HG02885 (cell line): Measurements from ENCODE around the gene TPX2.
"Not testable (repeated sequence)": the region's sequence is repeated elsewhere in the genome, so short reads cannot be mapped to it uniquely, and the experiment has no call there.

Experiments
- ATAC-seq: cut with Tn5 transposase; IDR thresholded peaks from one replicate; pipeline ENCODE4 v1.9.1; 2021; ENCODE audit warnings: mild to moderate bottlenecking; ENCODE audit not compliant: unreplicated experiment, poor library complexity

Gene TPX2

DNA sequence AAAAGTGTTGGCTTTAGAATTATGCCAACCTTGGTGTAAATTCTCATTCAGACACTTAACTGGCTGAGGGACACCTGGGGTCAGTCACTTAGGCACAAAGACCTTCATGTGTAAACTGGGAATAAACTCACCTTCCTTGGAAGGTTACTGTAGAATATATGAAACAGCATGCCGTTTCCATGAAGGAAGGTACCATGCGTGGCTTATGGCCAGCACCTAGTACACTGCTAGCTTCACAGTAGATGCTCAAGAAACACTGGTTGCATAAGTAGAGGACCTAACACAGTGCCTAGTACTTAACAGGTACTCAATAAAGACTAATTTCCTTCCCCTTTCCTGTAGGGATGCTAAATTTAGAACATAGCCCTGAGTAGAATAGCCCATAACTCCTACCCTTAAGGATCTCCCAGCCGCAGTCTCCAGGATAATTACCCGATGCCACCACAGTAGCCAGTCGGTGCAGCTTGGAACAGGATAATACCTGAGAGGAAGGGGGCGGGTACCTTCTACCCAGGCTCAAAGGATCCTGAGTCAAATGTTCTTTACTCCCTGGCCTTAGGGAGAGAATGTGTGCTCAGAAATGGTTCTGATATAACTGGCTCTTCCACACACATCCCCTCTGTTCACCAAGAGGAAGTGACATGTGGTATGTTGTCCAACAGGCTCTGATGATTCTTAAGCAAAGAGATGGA is 20.0 kb upstream of the TPX2 start:
- ATAC-seq = no peak

DNA sequence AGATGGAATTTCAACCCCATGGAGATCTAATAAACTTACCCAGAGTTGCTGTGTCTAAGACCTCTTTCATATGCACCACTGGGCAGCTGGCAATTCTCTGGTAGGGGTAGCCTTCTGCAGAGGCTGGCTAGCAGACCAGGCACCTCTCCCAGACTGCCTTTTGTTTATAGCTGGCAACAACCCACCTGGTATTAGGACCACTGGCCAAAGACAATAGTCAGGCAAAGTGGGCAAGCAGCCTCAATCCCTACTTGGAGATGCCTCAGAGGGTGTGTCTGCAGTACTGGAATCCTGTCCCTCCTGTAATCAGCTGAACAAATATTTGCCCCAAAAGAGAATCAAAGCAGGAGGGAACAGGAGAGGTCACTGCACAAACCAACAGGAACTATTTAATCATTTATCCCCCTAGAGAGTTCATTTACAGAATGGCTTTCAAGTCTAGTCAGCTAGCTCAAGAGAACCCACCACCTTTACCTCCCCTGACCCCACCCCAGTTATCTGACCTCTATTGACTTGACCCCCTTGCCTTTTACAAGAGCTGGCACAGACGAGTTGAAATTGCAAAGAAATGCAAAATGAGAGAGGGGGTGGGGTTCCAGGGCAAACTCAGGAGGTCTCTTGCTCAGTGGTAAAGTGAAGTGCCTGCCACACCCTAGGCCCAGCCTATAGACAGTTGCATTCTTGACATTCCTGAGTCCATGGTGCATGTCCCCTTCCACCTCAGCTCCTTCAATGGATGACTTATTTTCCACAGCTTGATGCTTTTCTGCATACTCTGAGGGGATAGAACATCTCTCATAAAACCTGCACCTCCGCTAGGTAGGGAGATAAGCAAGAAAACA is 19.2 kb upstream of the TPX2 start:
- no peak for ATAC-seq

DNA sequence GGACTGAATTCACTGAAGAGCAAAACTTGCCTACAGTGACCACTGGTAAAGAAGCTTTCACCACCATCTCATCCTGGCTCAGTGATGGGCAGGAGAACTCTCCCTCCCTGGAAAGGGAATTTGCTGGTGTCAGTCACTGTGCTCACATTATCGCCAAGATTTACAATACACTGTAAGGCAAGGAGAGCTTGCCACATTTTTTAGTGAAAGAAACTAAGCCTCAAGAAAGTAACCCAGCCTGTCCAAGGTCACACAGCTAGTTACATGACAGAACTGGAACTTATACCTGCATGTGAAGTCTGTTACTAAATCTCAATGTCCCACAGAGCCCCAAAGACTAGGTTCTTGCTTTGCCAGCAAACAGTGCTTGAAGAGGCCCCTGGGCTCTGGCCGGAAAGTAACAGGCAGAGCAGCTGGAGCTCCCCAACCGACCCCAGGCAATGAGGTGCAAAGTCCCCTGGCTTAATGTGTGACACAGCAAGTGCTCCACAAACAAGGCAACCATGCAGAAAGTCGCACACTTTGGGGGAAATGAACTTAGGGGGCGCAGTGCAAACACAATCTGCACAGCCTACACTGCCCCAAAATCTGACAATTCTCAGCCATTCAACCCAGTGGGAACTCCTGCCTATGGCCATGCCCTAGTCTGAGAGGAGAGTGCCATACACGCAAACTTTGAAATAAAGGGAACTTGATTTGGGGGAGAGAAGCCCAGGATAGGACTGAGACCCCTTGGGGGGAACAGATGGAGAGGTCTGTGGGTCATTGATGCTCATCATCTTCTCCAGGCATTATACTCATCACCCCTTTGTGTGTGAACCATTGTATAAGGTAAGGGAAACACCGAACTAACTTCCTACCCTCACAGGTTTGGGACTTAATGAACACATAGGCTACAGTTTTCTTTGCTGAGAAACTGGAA is 18.3 kb upstream of the TPX2 start:
- no peak for ATAC-seq

DNA sequence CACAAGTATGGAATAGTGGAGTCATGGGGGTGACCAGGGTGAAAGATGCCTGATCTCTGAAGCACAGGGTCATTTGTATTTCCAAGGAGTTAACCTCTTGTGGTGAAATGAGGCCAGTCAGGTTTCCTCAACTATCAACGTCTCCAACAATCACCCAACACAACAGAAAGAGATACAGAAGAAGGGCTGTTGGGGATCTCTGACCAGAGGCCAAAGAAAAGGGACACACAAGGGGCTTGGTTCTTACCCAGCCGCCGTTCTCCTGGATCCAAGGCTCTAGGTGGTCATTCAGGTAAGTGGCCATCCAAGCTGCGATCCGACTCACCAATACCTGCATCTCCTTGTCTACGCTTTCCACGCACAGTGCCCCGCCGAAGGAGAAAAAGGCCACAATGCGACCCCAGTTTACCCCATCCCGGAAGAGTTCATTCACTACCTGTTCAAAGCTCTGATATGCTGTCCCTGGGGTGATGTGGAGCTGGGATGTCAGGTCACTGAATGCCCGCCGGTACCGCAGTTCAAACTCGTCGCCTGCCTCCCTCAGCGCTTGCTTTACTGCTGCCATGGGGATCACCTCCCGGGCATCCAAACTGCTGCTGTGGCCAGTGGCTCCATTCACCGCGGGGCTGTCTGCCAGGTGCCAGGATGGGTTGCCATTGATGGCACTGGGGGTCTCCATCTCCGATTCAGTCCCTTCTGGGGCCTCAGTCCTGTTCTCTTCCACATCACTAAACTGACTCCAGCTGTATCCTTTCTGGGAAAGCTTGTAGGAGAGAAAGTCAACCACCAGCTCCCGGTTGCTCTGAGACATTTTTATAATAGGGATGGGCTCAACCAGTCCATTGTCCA is 17.5 kb upstream of the TPX2 start:
- ATAC-seq = no peak

DNA sequence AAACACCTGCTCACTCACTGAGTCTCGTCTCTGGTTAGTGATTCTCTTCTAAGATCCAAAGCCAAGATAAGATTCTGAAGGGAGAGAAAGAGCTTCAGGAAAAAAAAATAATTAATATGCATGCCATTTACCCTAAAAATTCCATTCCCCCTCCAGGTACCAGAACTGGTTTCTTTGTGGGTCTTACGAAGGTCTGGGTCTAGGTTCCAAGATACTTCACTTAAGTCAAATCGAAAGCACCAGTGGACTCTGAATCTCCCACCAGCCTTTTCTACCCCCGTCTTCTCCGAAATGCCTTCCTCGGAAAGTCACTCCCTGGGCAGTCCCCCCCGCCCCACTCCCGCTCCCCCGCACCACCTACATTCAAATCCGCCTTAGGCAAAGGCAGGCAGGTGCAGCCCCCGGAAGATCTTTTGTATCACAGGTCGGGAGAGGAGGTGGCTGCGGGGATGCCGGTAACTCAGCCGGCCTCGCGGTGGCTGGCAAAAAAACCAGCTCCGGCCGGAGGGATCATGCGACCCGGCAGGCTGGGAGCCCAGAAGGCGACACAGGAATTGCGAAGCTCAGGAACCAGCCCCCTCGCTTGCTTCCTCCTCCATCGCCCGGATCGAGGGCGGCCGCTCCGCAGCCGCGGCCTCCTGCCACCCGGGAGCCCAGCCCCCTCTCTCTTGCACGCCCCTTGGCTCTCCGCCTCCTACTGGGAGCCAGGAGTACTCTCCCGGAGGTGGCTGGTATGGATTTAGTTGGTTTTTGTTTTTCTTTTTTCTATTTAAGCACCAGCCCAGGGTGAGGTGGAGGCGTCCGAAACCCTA is 16.6 kb upstream of the TPX2 start, which contains the start of gene BCL2L1:
BCL2L1 (minus strand) TSS at position 612 of the 812 bp plus-strand sequence. CDS start 650 bp downstream, outside the sequence.
- peak; percentile 20 for ATAC-seq

DNA sequence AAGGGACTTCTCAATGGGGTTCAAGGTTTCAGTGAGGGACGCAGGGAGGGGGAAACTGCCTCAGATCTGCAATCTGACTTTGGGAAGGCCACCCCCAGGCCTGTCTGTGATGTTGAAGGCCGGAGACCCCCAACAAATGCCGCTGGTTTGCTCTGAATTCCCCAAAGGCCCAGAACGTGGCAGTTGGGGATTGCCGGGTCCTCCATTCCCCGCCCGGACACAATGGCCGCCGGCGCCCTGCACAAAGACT is 16.1 kb upstream of the TPX2 start:
- ATAC-seq = no peak

DNA sequence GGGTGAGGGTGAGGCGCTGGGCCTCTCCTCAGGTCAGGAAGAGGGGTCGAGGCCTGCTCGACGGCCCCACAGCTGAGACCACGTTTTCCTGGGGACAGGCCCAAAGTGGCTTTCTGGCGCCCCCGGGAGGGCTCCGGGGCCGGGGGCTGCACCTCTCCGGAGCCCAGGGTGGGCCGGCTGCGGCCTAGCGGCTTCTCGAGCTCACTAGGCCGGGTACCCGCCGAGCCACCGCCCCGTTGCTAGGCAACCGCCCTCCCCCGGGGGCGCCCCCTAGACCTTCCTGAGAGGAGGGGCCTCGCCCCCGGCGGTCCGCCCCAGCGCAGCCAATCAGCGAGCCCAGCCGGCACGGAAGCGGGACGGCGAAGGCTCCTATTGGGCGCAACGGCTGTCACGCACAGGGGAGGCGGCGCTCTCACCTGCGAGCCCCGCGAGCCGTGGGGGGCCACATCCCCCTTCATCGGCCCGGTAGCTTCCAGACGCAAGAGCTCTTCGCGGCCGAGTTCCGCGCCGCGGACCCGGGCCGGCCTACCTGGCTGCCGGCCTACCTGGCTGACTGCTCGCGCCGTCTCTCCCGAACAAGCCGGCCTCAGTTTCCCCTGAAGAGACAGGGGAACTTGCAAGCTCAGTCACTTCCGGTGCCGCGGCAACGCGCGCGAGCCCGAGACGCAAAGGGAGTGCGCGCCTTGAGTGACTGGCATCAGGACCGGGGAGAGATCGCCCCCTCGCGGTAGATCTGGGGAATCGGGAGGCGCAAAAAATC is 15.6 kb upstream of the TPX2 start:
- ATAC-seq = peak; percentile 89

DNA sequence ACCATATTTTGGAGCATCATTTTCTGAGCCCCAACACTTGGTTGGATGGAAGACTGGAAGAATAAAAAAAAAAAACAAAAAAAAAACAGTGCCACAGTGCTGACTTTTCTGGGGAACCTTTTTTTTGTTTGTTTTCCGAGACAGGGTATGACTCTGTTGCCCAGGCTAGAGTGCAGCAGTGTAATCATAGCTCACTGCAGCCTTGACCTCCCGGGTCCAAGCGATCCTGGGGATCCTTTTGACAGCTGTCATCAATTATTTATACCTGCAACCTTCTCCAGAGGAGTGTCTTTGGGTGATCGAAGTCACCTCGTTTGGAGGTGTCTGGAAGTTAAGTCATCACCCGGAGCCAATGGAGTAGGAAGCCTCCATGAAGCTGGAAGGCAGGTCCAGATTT is 7.8 kb upstream of the TPX2 start:
- no peak for ATAC-seq

DNA sequence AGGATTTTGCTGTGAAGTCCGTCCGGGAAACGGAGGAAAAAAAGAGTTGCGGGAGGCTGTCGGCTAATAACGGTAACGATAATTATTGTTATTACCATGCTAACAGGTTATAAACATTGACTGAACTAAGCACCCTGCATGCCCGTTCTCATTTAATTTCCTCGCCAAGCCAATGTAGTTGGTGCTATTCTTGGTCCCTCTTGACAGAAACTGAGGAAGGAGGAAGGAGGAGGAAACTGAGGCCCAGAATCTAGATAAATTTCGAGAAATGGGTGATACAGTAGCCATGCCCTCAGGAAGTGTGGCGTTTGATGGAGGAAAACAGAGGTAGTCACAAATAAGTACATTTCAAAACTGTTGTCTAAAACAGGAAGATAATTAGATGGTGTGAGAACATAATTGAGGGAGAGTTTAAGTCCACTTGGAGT is 474 bp downstream of the TPX2 start:
- ATAC-seq = no peak

DNA sequence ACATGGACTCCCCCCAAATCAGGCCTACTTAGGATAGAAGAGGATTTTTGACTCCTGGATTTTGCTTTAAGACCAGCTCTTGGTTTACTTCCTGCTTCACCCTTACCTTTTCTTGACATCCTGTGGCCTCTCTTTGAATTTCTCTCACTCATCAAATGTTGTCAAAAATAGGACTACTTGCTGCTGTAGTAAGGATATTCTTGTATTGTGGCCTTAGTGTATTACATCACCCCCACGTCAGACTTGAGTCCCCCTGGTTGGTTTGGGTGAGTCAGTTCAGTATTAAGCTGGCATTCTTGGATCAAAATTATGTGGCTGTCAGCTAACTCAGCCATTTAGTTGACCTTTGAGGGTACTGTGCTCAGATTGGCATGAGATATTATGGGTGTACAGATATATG is 1.1 kb downstream of the TPX2 start:
- ATAC-seq = no peak

DNA sequence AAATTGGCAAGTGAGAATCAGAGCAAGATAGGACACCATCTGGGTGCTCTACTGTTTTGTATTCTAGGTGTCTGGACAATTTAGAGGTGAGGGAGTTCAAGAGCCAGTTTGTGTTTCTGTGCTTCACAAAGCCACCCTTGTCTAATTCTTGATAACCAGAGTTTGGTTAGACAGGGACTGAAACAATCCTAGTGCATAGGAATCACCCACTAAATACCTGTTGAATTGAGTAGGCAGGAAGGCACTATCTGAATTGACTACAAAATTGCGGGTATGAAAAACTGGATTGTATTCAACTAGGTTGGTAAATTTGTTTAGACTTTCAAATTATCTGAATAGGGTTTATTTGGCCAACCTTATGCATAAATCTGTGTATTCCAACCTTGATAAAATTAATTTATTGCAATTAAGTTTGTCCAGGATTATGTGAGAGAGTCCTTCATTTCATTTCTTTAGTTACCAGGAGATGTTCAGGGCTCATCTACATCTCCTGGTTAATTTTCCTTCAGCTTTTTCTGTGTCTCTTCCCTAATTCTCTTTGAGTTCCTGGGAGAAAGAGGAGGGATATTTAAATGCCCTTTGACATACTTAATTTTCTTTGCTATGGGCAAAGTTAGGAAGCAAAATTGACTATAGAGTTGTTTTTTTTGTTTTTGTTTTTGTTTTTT is 1.7 kb downstream of the TPX2 start:
- no peak for ATAC-seq

DNA sequence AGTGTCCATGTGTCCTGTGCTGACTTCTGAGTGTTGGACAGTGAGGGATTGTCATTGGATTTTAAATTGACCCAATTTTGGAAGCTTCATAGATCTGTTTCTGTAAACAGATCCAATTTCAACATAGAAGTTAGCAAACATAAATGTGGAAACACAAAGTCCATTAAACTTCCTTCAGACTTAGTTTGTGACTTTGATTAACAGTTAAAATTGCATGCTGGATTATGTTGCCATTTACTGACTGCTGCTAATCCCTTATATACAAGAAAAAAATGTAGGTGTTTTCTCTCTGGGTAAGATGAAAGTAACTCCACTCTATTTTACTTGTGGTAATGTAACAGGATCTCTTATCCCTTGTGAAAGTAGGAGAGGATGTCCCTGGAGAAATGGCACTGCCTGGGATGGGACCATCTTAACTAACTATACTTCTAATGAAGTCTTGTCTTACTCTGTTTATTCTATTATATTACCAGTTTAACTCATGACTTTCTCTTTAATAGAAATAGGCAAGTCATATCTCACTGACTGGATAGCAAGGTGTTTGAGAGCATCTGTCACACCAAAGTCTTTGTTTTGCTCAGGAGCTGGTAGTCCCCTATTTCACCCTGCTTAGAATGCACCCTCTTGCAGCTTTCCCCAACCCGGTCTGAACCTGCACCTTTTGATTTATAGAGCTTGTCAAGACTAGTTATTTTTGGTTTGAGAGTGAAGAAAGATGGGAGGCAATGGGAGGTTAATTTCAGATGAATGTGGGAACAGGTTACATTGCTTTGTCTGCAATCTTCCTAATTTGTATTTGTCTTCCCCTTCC is 7.2 kb downstream of the TPX2 start:
- ATAC-seq = no peak

DNA sequence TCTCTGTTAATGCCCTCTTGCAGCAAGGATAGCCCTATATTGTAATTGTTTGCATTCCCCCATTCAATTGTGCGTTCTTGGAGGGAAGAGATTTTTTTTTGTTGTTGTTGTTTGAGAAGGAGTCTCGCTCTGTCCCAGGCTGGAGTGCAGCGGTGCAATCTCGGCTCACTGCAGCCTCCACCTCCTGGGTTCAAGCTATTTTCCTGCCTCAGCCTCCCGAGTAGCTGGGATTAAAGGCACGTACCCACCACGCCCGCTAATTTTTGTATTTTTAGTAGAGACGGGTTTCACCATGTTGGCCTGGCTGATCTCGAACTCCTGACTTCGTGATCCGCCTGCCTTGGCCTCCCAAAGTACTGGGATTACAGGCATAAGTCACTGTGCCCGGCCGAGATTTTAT is 7.9 kb downstream of the TPX2 start:
- ATAC-seq = not testable (repeated sequence)

DNA sequence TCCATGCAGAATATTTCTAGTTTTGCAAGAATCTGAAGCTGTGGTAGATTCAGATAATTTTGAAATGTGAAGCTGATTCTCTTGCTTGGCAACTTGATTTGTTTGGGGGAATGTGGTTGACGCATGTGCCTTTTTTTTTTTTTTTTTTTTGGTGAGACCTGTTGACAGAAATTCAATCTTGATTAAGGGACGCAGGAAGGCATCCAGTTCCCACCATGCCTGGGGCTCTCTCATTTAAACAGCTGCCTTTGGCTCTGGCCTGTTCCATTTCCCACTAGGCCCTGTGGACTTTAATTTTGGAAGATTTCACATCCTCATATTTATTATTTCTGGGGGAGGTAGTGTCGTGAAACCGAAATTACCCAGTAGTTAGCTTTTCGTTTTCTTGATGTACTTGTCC is 8.6 kb downstream of the TPX2 start:
- no peak for ATAC-seq

DNA sequence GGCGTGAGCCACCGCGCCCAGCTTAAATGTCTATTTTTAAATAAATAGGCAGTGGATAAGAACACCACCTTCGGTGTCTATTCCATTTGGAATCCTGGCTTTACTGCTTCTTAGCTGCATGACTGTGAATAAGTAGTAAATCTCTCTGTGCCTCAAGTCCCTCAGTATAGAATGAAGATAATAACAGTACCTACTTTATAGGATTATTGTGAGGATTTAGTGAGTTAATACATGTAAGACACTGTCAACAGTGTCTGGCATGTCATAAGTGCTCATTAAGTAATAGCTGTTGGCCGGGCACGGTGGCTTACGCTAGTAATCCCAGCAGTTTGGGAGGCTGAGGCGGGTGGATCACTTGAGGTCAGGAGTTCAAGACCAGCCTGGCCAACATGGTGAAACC is 10.1 kb downstream of the TPX2 start:
- no peak for ATAC-seq

DNA sequence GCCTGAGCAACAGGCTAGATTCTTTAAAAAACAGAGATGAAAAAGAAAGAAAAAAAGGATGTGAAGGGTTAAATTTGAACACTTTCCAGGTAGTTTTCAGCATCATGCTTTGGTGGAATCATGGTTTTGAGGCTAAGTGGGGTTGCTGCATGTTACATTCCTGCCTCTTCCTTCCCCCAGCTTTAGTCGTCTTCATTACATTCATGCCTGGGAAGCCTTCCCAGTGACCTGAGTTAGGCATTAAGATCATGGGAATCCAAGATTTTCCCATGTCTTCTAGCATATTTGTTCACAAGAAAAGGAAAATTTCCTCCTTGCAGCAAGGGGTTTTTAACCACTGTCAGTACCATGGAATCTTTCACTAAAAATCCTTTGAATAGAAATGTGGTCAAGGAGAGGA is 12.0 kb downstream of the TPX2 start:
- ATAC-seq = no peak

DNA sequence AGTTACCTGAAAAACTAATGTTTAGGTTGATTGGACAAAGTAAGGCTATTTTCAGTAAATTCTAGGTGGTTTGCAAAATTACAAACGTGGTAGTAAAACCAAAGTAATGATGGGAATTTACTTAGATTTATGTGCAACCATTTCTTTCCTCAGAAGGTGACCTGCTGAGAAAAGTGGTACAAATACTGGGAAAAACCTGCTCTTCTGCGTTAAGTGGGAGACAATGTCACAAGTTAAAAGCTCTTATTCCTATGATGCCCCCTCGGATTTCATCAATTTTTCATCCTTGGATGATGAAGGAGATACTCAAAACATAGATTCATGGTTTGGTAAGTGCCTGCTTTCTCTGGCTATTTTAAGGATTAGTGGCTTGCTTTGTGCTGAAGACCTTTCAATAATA is 18.2 kb downstream of the TPX2 start:
- no peak for ATAC-seq
